IMR-90 (cell line): ENCODE results near the gene DLGAP3. TPM values are rescaled to one million over a fixed set of nuclear protein-coding genes. Genes with fewer than 3 reads are reported as not detected.

ENCODE experiments used
- ATAC-seq: fragments of 200-7000 bp; cut with Tn5 transposase; 2 replicates; pipeline ENCODE4 v1.9.1; 2020; ENCODE audit warnings: low read depth, mild to moderate bottlenecking, moderate library complexity
- BruUV-seq: library from RNA; stranded (reverse); fragments of 400-500 nt; replicated peaks from 2 replicates; lab custom pipeline; 2021; lab: Mats Ljungman, UMichigan
- CTCF ChIA-PET: fragments of 300-600 bp; formaldehyde crosslinking; extraction: SDS; loops from one replicate; lab custom pipeline; 2021; ENCODE audit warnings: antibody characterized with exemption; lab: Yijun Ruan, JAX
- POLR2A ChIA-PET: fragments of 300-600 bp; sonication (Branson Sonifier 250); formaldehyde crosslinking; loops from one replicate; lab custom pipeline; 2022; ENCODE audit warnings: antibody characterized with exemption; ENCODE audit not compliant: unreplicated experiment; lab: Charles Lee
- DNase-seq: peaks from one replicate; pipeline ENCODE4 v3.0.0; 2013
- H2AFZ ChIP-seq: replicated peaks from 2 replicates; pipeline ENCODE3; 2013; ENCODE audit warnings: low read length, mild to moderate bottlenecking; ENCODE audit not compliant: poor library complexity
- H2AK5ac ChIP-seq: 2 replicates; pipeline ENCODE4 v1.6.1; 2013; ENCODE audit warnings: low read depth, low read length, inconsistent platforms
- H2AK9ac ChIP-seq: replicated peaks from 2 replicates; pipeline ENCODE3; 2013; ENCODE audit warnings: mild to moderate bottlenecking, low read depth, low read length, moderate library complexity; ENCODE audit not compliant: poor library complexity
- H2BK120ac ChIP-seq: 2 replicates; pipeline ENCODE4 v1.6.1; 2013; ENCODE audit warnings: low read depth, low read length, inconsistent platforms
- H2BK15ac ChIP-seq: 3 replicates; pipeline ENCODE4 v1.6.1; 2013; ENCODE audit warnings: low read depth, low read length, inconsistent platforms
- H2BK20ac ChIP-seq: 2 replicates; pipeline ENCODE4 v1.6.1; 2013; ENCODE audit warnings: low read depth, mild to moderate bottlenecking, inconsistent platforms, low read length, moderate library complexity
- H2BK5ac ChIP-seq: 2 replicates; pipeline ENCODE4 v1.6.1; 2013; ENCODE audit warnings: mild to moderate bottlenecking, low read depth, low read length, inconsistent platforms; ENCODE audit not compliant: poor library complexity, severe bottlenecking
- H3K14ac ChIP-seq: replicated peaks from 2 replicates; pipeline ENCODE4 v1.6.1; 2013; ENCODE audit warnings: low read depth, low read length, inconsistent platforms
- H3K18ac ChIP-seq: 2 replicates; pipeline ENCODE4 v1.6.1; 2013; ENCODE audit warnings: low read depth, low read length, control low read depth
- H3K23ac ChIP-seq: 2 replicates; pipeline ENCODE4 v1.6.1; 2013; ENCODE audit warnings: low read depth, low read length, inconsistent platforms
- H3K27ac ChIP-seq: 2 replicates; pipeline ENCODE4 v1.5.1; 2013; ENCODE audit warnings: mild to moderate bottlenecking, control low read depth, low read length; ENCODE audit not compliant: insufficient read depth
- H3K27me3 ChIP-seq: 2 replicates; pipeline ENCODE4 v1.6.1; 2013; ENCODE audit warnings: low read length; ENCODE audit not compliant: control insufficient read depth, insufficient read depth
- H3K36me3 ChIP-seq: 2 replicates; pipeline ENCODE4 v1.6.1; 2013; ENCODE audit warnings: low read length, mixed read lengths; ENCODE audit not compliant: control insufficient read depth, insufficient read depth
- H3K4ac ChIP-seq: 2 replicates; pipeline ENCODE4 v1.6.1; 2013; ENCODE audit warnings: low read depth, low read length, inconsistent platforms
- H3K4me1 ChIP-seq: 2 replicates; pipeline ENCODE4 v1.6.1; 2013; ENCODE audit warnings: low read length, mixed read lengths; ENCODE audit not compliant: control insufficient read depth, insufficient read depth
- H3K4me2 ChIP-seq: 2 replicates; pipeline ENCODE4 v1.6.1; 2013; ENCODE audit warnings: low read depth, mild to moderate bottlenecking, control low read depth, low read length, moderate library complexity
- H3K4me3 ChIP-seq: 2 replicates; pipeline ENCODE4 v1.5.1; 2013; ENCODE audit warnings: low read depth, mild to moderate bottlenecking, control low read depth, low read length, moderate library complexity; ENCODE audit not compliant: insufficient read depth
- H3K56ac ChIP-seq: 2 replicates; pipeline ENCODE4 v1.6.1; 2013; ENCODE audit warnings: low read length, inconsistent platforms; ENCODE audit not compliant: insufficient read depth; ENCODE audit errors: extremely low read depth
- H3K79me1 ChIP-seq, 2 experiments: 2 replicates each; pipeline ENCODE4 v1.6.1; 2013; ENCODE audit warnings: low read length in 2 of 2, inconsistent platforms in 1 of 2, low read depth in 1 of 2
- H3K9ac ChIP-seq: 2 replicates; pipeline ENCODE4 v1.6.1; 2013; ENCODE audit warnings: low read depth, low read length, control low read depth
- H3K9me1 ChIP-seq: 2 replicates; pipeline ENCODE4 v1.6.1; 2013; ENCODE audit warnings: low read length, inconsistent platforms; ENCODE audit not compliant: insufficient read depth
- H3K9me3 ChIP-seq: 2 replicates; pipeline ENCODE4 v1.6.1; 2013; ENCODE audit warnings: low read length; ENCODE audit not compliant: control insufficient read depth, insufficient read depth
- H4K20me1 ChIP-seq: 2 replicates; pipeline ENCODE4 v1.6.1; 2013; ENCODE audit warnings: low read length, inconsistent platforms; ENCODE audit not compliant: insufficient read depth
- H4K5ac ChIP-seq: 2 replicates; pipeline ENCODE4 v1.6.1; 2013; ENCODE audit warnings: mild to moderate bottlenecking, low read depth, low read length, control low read depth
- H4K8ac ChIP-seq, 2 experiments: 2 replicates each; pipeline ENCODE4 v1.6.1; 2013; ENCODE audit warnings: low read depth in 2 of 2, low read length in 2 of 2, control low read depth in 1 of 2, inconsistent platforms in 1 of 2
- H4K91ac ChIP-seq: 2 replicates; pipeline ENCODE4 v1.6.1; 2013; ENCODE audit warnings: low read depth, low read length, inconsistent platforms; ENCODE audit not compliant: insufficient read depth
- BHLHE40 ChIP-seq: fragments of 150-350 bp; IDR thresholded peaks from 2 replicates; pipeline ENCODE4 v1.6.1; 2016; ENCODE audit warnings: mild to moderate bottlenecking, low read depth, low read length
- CHD1 ChIP-seq: IDR thresholded peaks from 2 replicates; pipeline ENCODE4 v1.6.1; 2012; ENCODE audit warnings: low read depth, low read length, improper control_type of control experiment
- FOS ChIP-seq: fragments of 150-350 bp; IDR thresholded peaks from 2 replicates; pipeline ENCODE4 v1.6.1; 2016; ENCODE audit warnings: low read depth, low read length
- MAFK ChIP-seq: IDR thresholded peaks from 2 replicates; pipeline ENCODE4 v1.6.1; 2012; ENCODE audit warnings: low read depth, low read length, improper control_type of control experiment
- MAZ ChIP-seq: IDR thresholded peaks from 2 replicates; pipeline ENCODE4 v1.6.1; 2012; ENCODE audit warnings: low read depth, mild to moderate bottlenecking, low read length, improper control_type of control experiment, moderate library complexity, borderline replicate concordance
- MXI1 ChIP-seq: IDR thresholded peaks from 2 replicates; pipeline ENCODE4 v1.6.1; 2012; ENCODE audit warnings: low read depth, mild to moderate bottlenecking, low read length, moderate library complexity, borderline replicate concordance
- NFE2L2 ChIP-seq: fragments of 150-350 bp; IDR thresholded peaks from 2 replicates; pipeline ENCODE4 v1.6.1; 2016; ENCODE audit warnings: low read depth, mild to moderate bottlenecking, low read length
- RCOR1 ChIP-seq: IDR thresholded peaks from 2 replicates; pipeline ENCODE4 v1.6.1; 2012; ENCODE audit warnings: mild to moderate bottlenecking, low read length, improper control_type of control experiment; ENCODE audit not compliant: insufficient replicate concordance
- RFX5 ChIP-seq: IDR thresholded peaks from 2 replicates; pipeline ENCODE4 v1.8.0; 2012; ENCODE audit warnings: low read depth, mild to moderate bottlenecking, low read length, moderate library complexity
- WGBS, 2 experiments: methylation state at CpG; one replicate each; pipeline versions ENCODE4 v1.1.5 to v1.1.7; 2013; ENCODE audit warnings: missing lambda C conversion rate in 2 of 2; ENCODE audit not compliant: insufficient read length in 1 of 2; ENCODE audit errors: extremely low coverage in 2 of 2; 5-methylcytosine and 5-hydroxymethylcytosine counted together
- dilution Hi-C: fragments of 300-500 bp; cut with HindIII; formaldehyde crosslinking; loops from one replicate; pipeline ENCODE4 v1.14.3; 2018; ENCODE audit warnings: low sequenced_read_pairs; ENCODE audit not compliant: unreplicated experiment
- in situ Hi-C: fragments of 300-500 bp; cut with MboI; formaldehyde crosslinking; loops from 3 replicates; pipeline ENCODE4 v1.14.3; 2019; ENCODE audit warnings: low sequenced_read_pairs, inconsistent platforms, mixed read lengths
- intact Hi-C: fragments of 100-400 bp; cut with micrococcal nuclease; formaldehyde crosslinking; loops from 2 replicates; pipeline ENCODE4 v1.10.0; 2022
- polyA plus RNA-seq, 3 experiments: library from polyadenylated mRNA; depleted of rRNA; stranded (reverse); fragments of >200 nt; gene quantifications; 2 replicates each; pipeline ENCODE4 v1.2.3, GENCODE V29; 2012; ENCODE audit warnings: low replicate concordance in 1 of 3
- total RNA-seq: library from RNA; depleted of rRNA; stranded (reverse); fragments of >200 nt; gene quantifications from 2 replicates; pipeline ENCODE4 v1.2.3, GENCODE V29; 2012
- TF ChIP-seq, protein P1 (sequence below): fragments of 150-350 bp; IDR thresholded peaks from 2 replicates; pipeline ENCODE4 v1.6.1; 2017; ENCODE audit warnings: mild to moderate bottlenecking, antibody characterized with exemption, low read length, low read depth
- TF ChIP-seq, protein P2 (sequence below): fragments of 150-350 bp; IDR thresholded peaks from 2 replicates; pipeline ENCODE4 v1.6.1; 2016; ENCODE audit warnings: low read depth, mild to moderate bottlenecking, low read length, moderate library complexity, borderline replicate concordance
- TF ChIP-seq, protein P3 (sequence below): conservative IDR thresholded peaks from 2 replicates; pipeline ENCODE4 v1.5.1; 2012; ENCODE audit warnings: mild to moderate bottlenecking, low read depth, low read length, improper control_type of control experiment

Gene DLGAP3
- total and polyA plus RNA-seq, 2 of the 4 experiments (the other 2 are of a cell fraction) = 0.02 TPM; not detected in 1

DNA sequence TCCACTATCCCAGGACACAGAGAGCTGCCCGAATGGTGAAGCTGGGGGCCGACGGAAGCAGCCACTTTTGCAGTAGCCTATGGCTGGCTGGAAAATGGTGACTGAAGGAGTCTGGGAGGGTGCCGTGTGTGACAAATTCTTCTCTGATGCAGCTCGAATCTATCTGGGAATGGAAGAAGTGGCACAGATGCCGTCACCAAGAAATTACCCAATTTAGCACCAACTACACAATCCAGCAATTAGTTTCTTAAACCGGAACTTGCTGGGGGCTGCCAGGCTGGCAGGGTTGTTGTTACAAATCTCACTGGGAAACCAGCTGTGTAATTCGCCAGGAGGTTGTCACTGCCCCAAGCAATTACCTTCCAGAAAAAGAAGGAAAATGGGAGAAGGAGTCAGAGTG lies 18.0 kb downstream of the DLGAP3 start:
- no TSS peak for BruUV-seq
- no peak overlapping the region for H2BK5ac ChIP-seq
- no peak overlapping the region for H2BK20ac ChIP-seq
- no peak overlapping the region for H4K8ac ChIP-seq
- no peak overlapping the region for H3K14ac ChIP-seq
- H2AFZ ChIP-seq = no peak overlapping the region
- H3K27ac ChIP-seq = no peak overlapping the region
- in situ Hi-C loops (no loop called here), intact Hi-C loops (no loop called here), dilution Hi-C loops (no loop called here)
- ChIA-PET POLR2A (interaction anchor here (0.5 kb wide), 1 partner anchor 49 kb away, joined by 4 read pairs; no protein-coding TSS in a partner anchor), CTCF (interaction anchor here (0.6 to 0.7 kb wide), 2 partner anchors 24 to 42 kb away, joined by 3 read pairs; no protein-coding TSS in a partner anchor)
- H3K4me3 ChIP-seq = no peak overlapping the region
- ATAC-seq (no peak), DNase-seq (no peak)
- no peaks in the 10 kb centered on the region for H3K36me3 ChIP-seq
- H3K23ac ChIP-seq = no peak overlapping the region
- no peak overlapping the region for H2BK120ac ChIP-seq
- no CpG with 5 or more reads among the region's 8 CpGs for WGBS, 2 experiments
- no peak overlapping the region for H4K91ac ChIP-seq
- TF ChIP-seq, protein P1, sequence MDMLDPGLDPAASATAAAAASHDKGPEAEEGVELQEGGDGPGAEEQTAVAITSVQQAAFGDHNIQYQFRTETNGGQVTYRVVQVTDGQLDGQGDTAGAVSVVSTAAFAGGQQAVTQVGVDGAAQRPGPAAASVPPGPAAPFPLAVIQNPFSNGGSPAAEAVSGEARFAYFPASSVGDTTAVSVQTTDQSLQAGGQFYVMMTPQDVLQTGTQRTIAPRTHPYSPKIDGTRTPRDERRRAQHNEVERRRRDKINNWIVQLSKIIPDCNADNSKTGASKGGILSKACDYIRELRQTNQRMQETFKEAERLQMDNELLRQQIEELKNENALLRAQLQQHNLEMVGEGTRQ = no peak
- TF ChIP-seq CHD1 = no peak
- no peak for TF ChIP-seq RCOR1
- no peak for TF ChIP-seq RFX5
- TF ChIP-seq, protein P2, sequence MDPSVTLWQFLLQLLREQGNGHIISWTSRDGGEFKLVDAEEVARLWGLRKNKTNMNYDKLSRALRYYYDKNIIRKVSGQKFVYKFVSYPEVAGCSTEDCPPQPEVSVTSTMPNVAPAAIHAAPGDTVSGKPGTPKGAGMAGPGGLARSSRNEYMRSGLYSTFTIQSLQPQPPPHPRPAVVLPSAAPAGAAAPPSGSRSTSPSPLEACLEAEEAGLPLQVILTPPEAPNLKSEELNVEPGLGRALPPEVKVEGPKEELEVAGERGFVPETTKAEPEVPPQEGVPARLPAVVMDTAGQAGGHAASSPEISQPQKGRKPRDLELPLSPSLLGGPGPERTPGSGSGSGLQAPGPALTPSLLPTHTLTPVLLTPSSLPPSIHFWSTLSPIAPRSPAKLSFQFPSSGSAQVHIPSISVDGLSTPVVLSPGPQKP = no peak
- no peak for TF ChIP-seq MAFK
- TF ChIP-seq BHLHE40 = no peak
- no peak for TF ChIP-seq MAZ
- no peak for TF ChIP-seq FOS
- TF ChIP-seq, protein P3, sequence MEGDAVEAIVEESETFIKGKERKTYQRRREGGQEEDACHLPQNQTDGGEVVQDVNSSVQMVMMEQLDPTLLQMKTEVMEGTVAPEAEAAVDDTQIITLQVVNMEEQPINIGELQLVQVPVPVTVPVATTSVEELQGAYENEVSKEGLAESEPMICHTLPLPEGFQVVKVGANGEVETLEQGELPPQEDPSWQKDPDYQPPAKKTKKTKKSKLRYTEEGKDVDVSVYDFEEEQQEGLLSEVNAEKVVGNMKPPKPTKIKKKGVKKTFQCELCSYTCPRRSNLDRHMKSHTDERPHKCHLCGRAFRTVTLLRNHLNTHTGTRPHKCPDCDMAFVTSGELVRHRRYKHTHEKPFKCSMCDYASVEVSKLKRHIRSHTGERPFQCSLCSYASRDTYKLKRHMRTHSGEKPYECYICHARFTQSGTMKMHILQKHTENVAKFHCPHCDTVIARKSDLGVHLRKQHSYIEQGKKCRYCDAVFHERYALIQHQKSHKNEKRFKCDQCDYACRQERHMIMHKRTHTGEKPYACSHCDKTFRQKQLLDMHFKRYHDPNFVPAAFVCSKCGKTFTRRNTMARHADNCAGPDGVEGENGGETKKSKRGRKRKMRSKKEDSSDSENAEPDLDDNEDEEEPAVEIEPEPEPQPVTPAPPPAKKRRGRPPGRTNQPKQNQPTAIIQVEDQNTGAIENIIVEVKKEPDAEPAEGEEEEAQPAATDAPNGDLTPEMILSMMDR = no peak
- TF ChIP-seq NFE2L2 = no peak
- TF ChIP-seq MXI1 = no peak
- H4K5ac ChIP-seq = no peak overlapping the region
- H2BK15ac ChIP-seq = no peak overlapping the region
- no peak overlapping the region for H3K4me2 ChIP-seq
- H3K4ac ChIP-seq = no peak overlapping the region
- H4K20me1 ChIP-seq = no peaks in the 10 kb centered on the region
- no peak overlapping the region for H2AK5ac ChIP-seq
- no peak overlapping the region for H3K9ac ChIP-seq
- H3K4me1 ChIP-seq = no peaks in the 10 kb centered on the region
- H3K9me3 ChIP-seq = no peaks in the 10 kb centered on the region
- no peak overlapping the region for H3K18ac ChIP-seq
- H3K9me1 ChIP-seq = no peaks in the 10 kb centered on the region
- H3K27me3 ChIP-seq = peaks cover 3% of the 10 kb centered on the region; the same call in 1 of the 2 replicates
- H3K79me1 ChIP-seq = no peaks in the 10 kb centered on the region
- no peak overlapping the region for H2AK9ac ChIP-seq
- H3K56ac ChIP-seq = no peak overlapping the region
